Trophoblast cell (in vitro differentiated cells and primary cell): ENCODE results near the gene PAIP1.
"Not testable (repeated sequence)": the region's sequence is repeated elsewhere in the genome, so short reads cannot be mapped to it uniquely, and the experiment has no call there.

ENCODE experiments used
- DNase-seq, 2 donors: peaks; one replicate each; pipeline ENCODE4 v3.0.0-alpha.2; 2016
- H2AFZ ChIP-seq: 2 replicates; pipeline ENCODE4 v1.6.1; 2013; ENCODE audit warnings: low read length, moderate library complexity, mild to moderate bottlenecking; ENCODE audit not compliant: insufficient read depth, poor library complexity
- H2AK5ac ChIP-seq: 2 replicates; pipeline ENCODE4 v1.6.1; 2013; ENCODE audit warnings: mild to moderate bottlenecking, low read length
- H2BK120ac ChIP-seq: 2 replicates; pipeline ENCODE4 v1.6.1; 2013; ENCODE audit warnings: low read length, mild to moderate bottlenecking, moderate library complexity; ENCODE audit not compliant: insufficient read depth, poor library complexity
- H2BK12ac ChIP-seq: 2 replicates; pipeline ENCODE4 v1.6.1; 2013; ENCODE audit warnings: mild to moderate bottlenecking, low read length, moderate library complexity
- H2BK5ac ChIP-seq: 2 replicates; pipeline ENCODE4 v1.6.1; 2013; ENCODE audit warnings: low read length, low read depth, moderate library complexity, mild to moderate bottlenecking; ENCODE audit not compliant: poor library complexity
- H3K14ac ChIP-seq: 2 replicates; pipeline ENCODE4 v1.6.1; 2013; ENCODE audit warnings: mild to moderate bottlenecking, low read length
- H3K18ac ChIP-seq: 2 replicates; pipeline ENCODE4 v1.6.1; 2013; ENCODE audit warnings: mild to moderate bottlenecking, low read length
- H3K23ac ChIP-seq: 2 replicates; pipeline ENCODE4 v1.6.1; 2013; ENCODE audit warnings: low read length
- H3K27ac ChIP-seq: 2 replicates; pipeline ENCODE4 v1.5.1; 2013; ENCODE audit warnings: low read depth, mild to moderate bottlenecking, inconsistent platforms, low read length, moderate library complexity
- H3K27me3 ChIP-seq: 2 replicates; pipeline ENCODE4 v1.6.1; 2013; ENCODE audit warnings: inconsistent platforms, mild to moderate bottlenecking, low read length, moderate library complexity; ENCODE audit not compliant: insufficient read depth
- H3K36me3 ChIP-seq, 2 experiments: 1 replicate in 1 of 2; 2 replicates in 1 of 2; pipeline ENCODE4 v1.6.1; 2013; ENCODE audit warnings: low read length in 2 of 2, mild to moderate bottlenecking in 2 of 2, moderate library complexity in 1 of 2; ENCODE audit not compliant: insufficient read depth in 2 of 2, control insufficient read depth in 1 of 2
- H3K4ac ChIP-seq: 2 replicates; pipeline ENCODE4 v1.6.1; 2013; ENCODE audit warnings: low read depth, mild to moderate bottlenecking, low read length, moderate library complexity
- H3K4me1 ChIP-seq, 2 experiments: 1 replicate in 1 of 2; 2 replicates in 1 of 2; pipeline ENCODE4 v1.6.1; 2013; ENCODE audit warnings: low read length in 2 of 2, mild to moderate bottlenecking in 2 of 2, moderate library complexity in 1 of 2; ENCODE audit not compliant: insufficient read depth in 2 of 2, control insufficient read depth in 1 of 2
- H3K4me2 ChIP-seq: 2 replicates; pipeline ENCODE4 v1.6.1; 2013; ENCODE audit warnings: inconsistent platforms, mild to moderate bottlenecking, low read length, moderate library complexity
- H3K4me3 ChIP-seq: 2 replicates; pipeline ENCODE4 v1.5.1; 2013; ENCODE audit warnings: mild to moderate bottlenecking, low read depth, low read length, inconsistent platforms
- H3K79me1 ChIP-seq: one replicate; pipeline ENCODE4 v1.6.1; 2013; ENCODE audit warnings: low read length
- H3K79me2 ChIP-seq: 2 replicates; pipeline ENCODE4 v1.6.1; 2013; ENCODE audit warnings: low read length, mild to moderate bottlenecking; ENCODE audit not compliant: control insufficient read depth, insufficient read depth, poor library complexity
- H3K9ac ChIP-seq: 2 replicates; pipeline ENCODE4 v1.6.1; 2013; ENCODE audit warnings: mild to moderate bottlenecking, low read length
- H3K9me3 ChIP-seq: 2 replicates; pipeline ENCODE4 v1.6.1; 2013; ENCODE audit warnings: low read depth, mild to moderate bottlenecking, control low read depth, inconsistent platforms, low read length; ENCODE audit not compliant: insufficient read depth
- H4K12ac ChIP-seq: 2 replicates; pipeline ENCODE4 v1.6.1; 2013; ENCODE audit warnings: low read depth, mild to moderate bottlenecking, low read length, moderate library complexity
- H4K8ac ChIP-seq: 2 replicates; pipeline ENCODE4 v1.6.1; 2013; ENCODE audit warnings: low read depth, mild to moderate bottlenecking, low read length, moderate library complexity
- H4K91ac ChIP-seq: one replicate; pipeline ENCODE4 v1.6.1; 2013; ENCODE audit warnings: low read depth, mild to moderate bottlenecking, low read length, moderate library complexity
- WGBS: extraction: QIAGEN DNeasy Blood & Tissue Kit; methylation state at CpG from one replicate; pipeline ENCODE4 v1.1.7; 2013; ENCODE audit warnings: missing lambda C conversion rate; ENCODE audit not compliant: insufficient read length, insufficient coverage; ENCODE audit errors: extremely low coverage; 5-methylcytosine and 5-hydroxymethylcytosine counted together

The PAIP1 gene

GRCh38 chr5:43602461-43603343, 45.8 kb upstream of the PAIP1 start, which contains the start of gene NNT:
Gene NNT (plus strand): TSS chr5:43603180. CDS start chr5:43609196, 6,016 bp downstream.
- peak within 1 kb of the TSS; percentile 79 for H2BK5ac ChIP-seq
- H3K23ac ChIP-seq, result peak within 1 kb of the TSS; percentile 29
- H3K79me1 ChIP-seq, result peaks cover 14% of the 10 kb centered on the region
- H3K9me3 ChIP-seq, result no peaks in the 10 kb centered on the region
- peak within 1 kb of the TSS; percentile 96 for H3K4me2 ChIP-seq
- peak within 1 kb of the TSS; percentile 77 for H3K27ac ChIP-seq
- no CpG with 5 or more reads among the region's 60 CpGs for WGBS
- H3K4me3 ChIP-seq, result peak within 1 kb of the TSS; percentile 89
- peak within 1 kb of the TSS; percentile 82 for H4K12ac ChIP-seq
- H3K27me3 ChIP-seq, result no peaks in the 10 kb centered on the region
- peaks cover 9% of the 10 kb centered on the region for H3K79me2 ChIP-seq
- H2BK120ac ChIP-seq, result peak within 1 kb of the TSS; percentile 96
- H3K4me1 ChIP-seq, result peaks cover 5 to 11% of the 10 kb centered on the region in 2 experiments
- peak within 1 kb of the TSS; percentile 65 for H3K4ac ChIP-seq
- peak within 1 kb of the TSS; percentile 96 for H2AFZ ChIP-seq
- peak within 1 kb of the TSS; percentile 88 for H3K9ac ChIP-seq
- H2AK5ac ChIP-seq, result peak within 1 kb of the TSS; percentile 0
- DNase-seq, result peak; percentile 56 to 84
- peak within 1 kb of the TSS; percentile 90 for H4K8ac ChIP-seq
- H3K14ac ChIP-seq, result peak within 1 kb of the TSS; percentile 92
- no peaks in the 10 kb centered on the region for H3K36me3 ChIP-seq
- H4K91ac ChIP-seq, result peak within 1 kb of the TSS; percentile 92
- peak within 1 kb of the TSS; percentile 93 for H3K18ac ChIP-seq
- H2BK12ac ChIP-seq, result peak within 1 kb of the TSS; percentile 84

GRCh38 chr5:43601454-43602260, 44.8 kb upstream of the PAIP1 start:
- Histone ChIP-seq H3K4me3 (no peak overlapping the region), H3K4me1 (peaks cover 5 to 11% of the 10 kb centered on the region in 2 experiments), H2AFZ (no peak overlapping the region), H3K27me3 (no peaks in the 10 kb centered on the region), H4K8ac (no peak overlapping the region), H3K79me2 (peaks cover 9% of the 10 kb centered on the region), H3K36me3 (no peaks in the 10 kb centered on the region), H4K12ac (no peak overlapping the region), H3K9me3 (no peaks in the 10 kb centered on the region), H2BK5ac (no peak overlapping the region), H2AK5ac (peak overlapping the region; percentile 73), H3K27ac (no peak overlapping the region), H3K23ac (no peak overlapping the region), H3K18ac (no peak overlapping the region), H2BK12ac (peak overlapping the region; percentile 83), H2BK120ac (peak overlapping the region; percentile 61), H3K9ac (no peak overlapping the region), H3K4me2 (peak overlapping the region; percentile 41), H4K91ac (peak overlapping the region; percentile 52), H3K4ac (peak overlapping the region; percentile 40), H3K14ac (peak overlapping the region; percentile 65), H3K79me1 (peaks cover 14% of the 10 kb centered on the region)
- DNase-seq, result no peak
- WGBS, result no CpG with 5 or more reads among the region's 8 CpGs

- DNase-seq, H3K27me3 ChIP-seq, H3K4ac ChIP-seq, H3K14ac ChIP-seq, H2AK5ac ChIP-seq, H2AFZ ChIP-seq, H3K4me1 ChIP-seq, H3K9ac ChIP-seq, H2BK5ac ChIP-seq, H3K23ac ChIP-seq, H4K91ac ChIP-seq, H2BK12ac ChIP-seq, H4K8ac ChIP-seq, H2BK120ac ChIP-seq, H3K9me3 ChIP-seq, H3K4me3 ChIP-seq, H3K79me2 ChIP-seq, H3K36me3 ChIP-seq, H3K27ac ChIP-seq, H4K12ac ChIP-seq, H3K4me2 ChIP-seq, H3K18ac ChIP-seq: not testable (repeated sequence)
- H3K79me1 ChIP-seq, result peaks cover 14% of the 10 kb centered on the region
- no CpG with 5 or more reads among the region's 1 CpG for WGBS
These were observed 42.0 kb upstream of the PAIP1 start for GRCh38 chr5:43598927-43599326.

DNA sequence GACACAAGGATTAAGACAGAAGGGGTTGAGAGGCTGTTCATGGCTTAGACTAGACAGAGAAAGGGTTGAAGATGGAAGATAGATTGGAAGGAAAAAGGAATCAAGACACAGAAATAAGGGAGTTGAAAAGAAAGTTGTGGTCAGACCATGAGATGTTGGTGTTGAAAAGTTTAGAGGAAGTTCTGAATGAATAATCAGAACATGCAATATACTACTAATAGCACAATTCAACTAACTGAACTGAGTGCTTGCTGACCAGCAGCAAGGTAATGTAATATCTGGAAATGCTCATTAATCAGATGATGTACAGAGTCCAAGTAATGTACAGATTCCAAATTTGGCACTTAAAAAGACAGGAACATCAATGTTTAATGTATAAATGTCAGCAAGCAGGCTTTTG, 35.5 kb upstream of the PAIP1 start:
- Histone ChIP-seq H4K91ac (no peak overlapping the region), H2BK5ac (no peak overlapping the region), H3K14ac (no peak overlapping the region), H3K23ac (no peak overlapping the region), H3K79me2 (no peaks in the 10 kb centered on the region), H2AK5ac (no peak overlapping the region), H3K4me3 (no peak overlapping the region), H3K36me3 (no peaks in the 10 kb centered on the region), H3K4me2 (no peak overlapping the region), H3K9me3 (no peaks in the 10 kb centered on the region), H4K12ac (no peak overlapping the region), H3K4me1 (no peaks in the 10 kb centered on the region), H2BK120ac (no peak overlapping the region), H3K4ac (no peak overlapping the region), H3K9ac (no peak overlapping the region), H3K27ac (no peak overlapping the region), H2AFZ (no peak overlapping the region), H4K8ac (no peak overlapping the region), H3K18ac (no peak overlapping the region), H3K79me1 (no peaks in the 10 kb centered on the region), H3K27me3 (no peaks in the 10 kb centered on the region), H2BK12ac (no peak overlapping the region)
- no peak for DNase-seq
